Measurements from ENCODE around the gene HYCC2.

DNA sequence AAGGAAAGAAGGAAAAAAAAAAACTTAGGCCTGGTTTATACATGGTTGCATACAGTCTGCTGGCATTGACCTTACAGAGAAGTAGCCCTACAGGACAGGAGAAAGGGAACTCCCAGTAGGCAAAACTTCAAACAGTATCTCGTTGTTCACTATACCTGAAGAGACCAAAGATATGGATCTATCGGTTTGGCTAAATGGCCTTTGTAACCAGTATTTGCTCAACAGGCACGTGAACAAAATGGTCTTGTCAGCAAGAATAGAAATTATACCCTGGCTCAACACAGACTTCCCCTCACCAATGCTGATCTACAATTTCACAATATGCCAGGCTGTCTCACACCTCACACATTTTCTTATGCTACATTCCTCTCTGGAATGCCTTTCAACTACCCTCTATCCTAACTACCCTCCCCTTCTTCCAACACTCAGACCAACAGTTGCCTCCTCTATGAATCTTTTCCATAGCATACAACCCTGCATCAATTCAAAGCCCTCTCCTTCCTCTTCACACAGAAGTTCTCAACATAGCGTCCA is 13.7 kb downstream of the HYCC2 start:
- TF ChIP-seq, protein P1, sequence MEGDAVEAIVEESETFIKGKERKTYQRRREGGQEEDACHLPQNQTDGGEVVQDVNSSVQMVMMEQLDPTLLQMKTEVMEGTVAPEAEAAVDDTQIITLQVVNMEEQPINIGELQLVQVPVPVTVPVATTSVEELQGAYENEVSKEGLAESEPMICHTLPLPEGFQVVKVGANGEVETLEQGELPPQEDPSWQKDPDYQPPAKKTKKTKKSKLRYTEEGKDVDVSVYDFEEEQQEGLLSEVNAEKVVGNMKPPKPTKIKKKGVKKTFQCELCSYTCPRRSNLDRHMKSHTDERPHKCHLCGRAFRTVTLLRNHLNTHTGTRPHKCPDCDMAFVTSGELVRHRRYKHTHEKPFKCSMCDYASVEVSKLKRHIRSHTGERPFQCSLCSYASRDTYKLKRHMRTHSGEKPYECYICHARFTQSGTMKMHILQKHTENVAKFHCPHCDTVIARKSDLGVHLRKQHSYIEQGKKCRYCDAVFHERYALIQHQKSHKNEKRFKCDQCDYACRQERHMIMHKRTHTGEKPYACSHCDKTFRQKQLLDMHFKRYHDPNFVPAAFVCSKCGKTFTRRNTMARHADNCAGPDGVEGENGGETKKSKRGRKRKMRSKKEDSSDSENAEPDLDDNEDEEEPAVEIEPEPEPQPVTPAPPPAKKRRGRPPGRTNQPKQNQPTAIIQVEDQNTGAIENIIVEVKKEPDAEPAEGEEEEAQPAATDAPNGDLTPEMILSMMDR (optimal IDR thresholded peaks at IDR 0.05 in 1 of 3, IDR thresholded peaks at IDR 0.05 in 1 of 3, conservative IDR thresholded peaks at IDR 0.05 in 1 of 3; ENCODE audit: extremely low read depth in 1 of 3, insufficient read depth in 2 of 3, low read length in 3 of 3): no peak
- no peak for TF ChIP-seq EZH2 (IDR thresholded peaks at IDR 0.05; ENCODE audit: low read length)
